Stimulated activated CD8-positive, alpha-beta memory T cell treated with anti-CD3 and anti-CD28 coated beads, Interleukin-7, amount 100 ng/mL, for 4 hours (primary cell): ENCODE measurements around the gene TNFSF8.

Experiments
- DNase-seq, 2 donors: peaks; one replicate each; pipeline ENCODE4 v3.0.0-alpha.2; 2020; ENCODE audit warnings: low read depth in 2 of 2

Gene TNFSF8

GRCh38 chr9:114936581-114936980 is 6.2 kb upstream of the TNFSF8 start:
- no peak for DNase-seq

GRCh38 chr9:114935119-114935518 is 4.7 kb upstream of the TNFSF8 start:
- no peak for DNase-seq

DNA sequence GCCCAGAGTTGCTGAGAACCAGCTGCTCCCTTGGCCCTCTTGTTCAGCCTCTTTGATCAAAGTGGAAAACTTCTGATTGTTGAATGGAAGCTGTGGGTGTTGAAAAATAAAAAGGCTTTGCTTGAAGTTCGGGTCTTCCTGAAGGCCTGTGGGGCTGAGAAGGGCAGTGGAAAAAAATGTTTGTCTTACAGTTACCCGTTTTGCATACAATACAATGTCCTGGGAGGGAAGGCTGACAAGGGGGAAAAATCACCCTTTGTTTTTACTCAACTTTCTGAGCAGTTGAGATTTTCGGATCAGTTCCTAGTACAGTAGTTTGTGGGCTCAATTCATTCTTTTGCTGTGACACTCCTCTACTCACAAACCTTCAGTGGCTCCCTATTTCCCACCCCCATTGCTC is 2.1 kb upstream of the TNFSF8 start:
- no peak for DNase-seq

DNA sequence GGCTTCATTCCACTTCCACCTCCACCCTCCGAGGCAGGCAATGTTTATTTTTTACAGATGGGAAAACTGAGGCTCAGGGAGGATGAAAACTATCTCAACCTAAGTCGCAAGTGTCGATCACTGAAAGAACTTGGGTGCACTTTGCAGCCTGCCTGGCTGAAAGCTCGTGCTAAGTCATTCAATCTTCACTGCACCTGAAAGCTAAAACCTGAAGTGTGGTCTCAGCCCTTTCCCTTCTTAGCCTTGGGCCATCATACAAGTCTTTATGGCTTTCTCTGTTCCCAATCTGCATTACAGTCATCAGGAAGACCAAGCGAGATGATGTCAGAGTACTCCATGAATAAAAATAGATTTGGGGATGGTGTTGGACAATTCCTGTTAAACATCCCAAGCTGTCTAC is 1.0 kb upstream of the TNFSF8 start:
- DNase-seq = no peak

GRCh38 chr9:114929201-114929600 is 1.2 kb downstream of the TNFSF8 start:
- no peak for DNase-seq

GRCh38 chr9:114928671-114929070 is 1.7 kb downstream of the TNFSF8 start:
- DNase-seq = no peak

GRCh38 chr9:114928136-114928535 is 2.3 kb downstream of the TNFSF8 start:
- DNase-seq = no peak

DNA sequence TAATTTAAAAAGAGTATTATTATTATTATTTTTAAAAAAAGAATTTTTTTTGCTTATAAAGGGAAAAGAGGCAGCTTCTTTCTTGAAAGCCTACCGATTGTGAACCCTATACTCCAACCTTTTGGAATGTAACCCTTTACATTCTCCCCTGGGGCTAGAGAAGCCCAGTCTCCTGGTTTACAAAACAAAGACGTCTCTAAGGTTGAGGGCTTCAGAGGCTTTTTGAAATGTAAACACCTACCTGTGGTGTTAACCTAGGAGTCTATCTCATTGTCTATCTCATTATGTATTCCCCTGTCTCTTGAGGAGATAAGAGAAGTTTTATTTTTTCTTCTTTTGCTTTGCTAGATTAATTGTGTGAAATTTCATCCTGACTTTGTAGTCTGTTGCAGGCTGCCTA is 4.7 kb downstream of the TNFSF8 start:
- DNase-seq = no peak

DNA sequence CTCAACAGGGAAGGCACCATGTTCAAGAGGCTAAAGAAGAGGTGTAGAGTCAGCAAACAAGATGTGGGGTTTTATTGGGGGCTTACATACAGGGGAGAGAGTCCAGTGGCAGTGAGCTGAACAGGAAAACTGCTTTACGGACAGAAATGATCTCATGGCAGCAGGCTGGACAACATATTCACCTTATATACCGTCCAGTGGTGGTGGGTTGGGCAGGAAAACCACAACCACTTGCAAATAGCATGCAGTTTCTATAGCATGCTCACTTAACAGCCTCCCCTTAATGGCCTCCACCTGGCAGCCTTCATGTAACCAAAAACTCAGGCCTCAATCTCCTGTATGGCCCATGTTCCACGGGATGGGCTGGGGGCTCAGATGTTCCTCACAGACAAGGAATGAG is 5.4 kb downstream of the TNFSF8 start:
- DNase-seq = no peak

DNA sequence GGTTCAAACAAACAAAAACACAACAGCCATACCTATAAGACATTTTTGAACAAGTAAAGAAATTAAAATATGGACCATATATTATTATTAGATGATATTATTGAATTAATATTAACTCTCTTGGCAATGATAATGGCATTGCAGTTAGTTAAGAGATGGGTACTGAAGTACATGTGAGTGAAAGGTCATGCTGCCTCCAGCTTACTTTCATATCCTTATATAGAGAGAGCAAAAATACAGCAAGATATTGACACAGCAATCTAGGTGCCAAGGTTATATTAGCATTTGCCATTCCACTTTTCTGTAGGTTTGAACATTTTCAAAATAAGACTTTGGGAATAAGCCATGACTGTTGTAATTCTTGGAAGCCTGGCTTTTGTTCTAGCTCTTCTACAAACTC is 6.1 kb downstream of the TNFSF8 start:
- DNase-seq = no peak

DNA sequence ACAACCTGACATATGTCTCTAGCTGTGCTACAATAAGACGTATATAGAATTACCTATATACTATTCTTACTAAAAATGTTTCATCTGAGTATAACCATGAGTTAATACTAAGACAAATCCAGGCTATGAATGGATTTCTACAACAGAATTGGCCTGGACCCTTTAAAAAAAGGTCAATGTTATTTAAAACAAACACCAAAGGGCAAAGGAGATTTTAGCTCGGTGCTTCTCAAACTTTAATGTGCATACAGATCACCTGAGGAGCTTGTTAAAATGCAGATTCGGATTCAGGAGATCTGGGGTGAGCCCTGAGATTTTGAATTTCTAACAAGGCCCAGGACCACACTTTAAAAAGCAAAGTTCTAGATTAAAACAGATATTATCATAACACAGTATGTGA is 6.5 kb downstream of the TNFSF8 start:
- DNase-seq = no peak

- no peak for DNase-seq
Observed at GRCh38 chr9:114921171-114921570, 9.2 kb downstream of the TNFSF8 start.

DNA sequence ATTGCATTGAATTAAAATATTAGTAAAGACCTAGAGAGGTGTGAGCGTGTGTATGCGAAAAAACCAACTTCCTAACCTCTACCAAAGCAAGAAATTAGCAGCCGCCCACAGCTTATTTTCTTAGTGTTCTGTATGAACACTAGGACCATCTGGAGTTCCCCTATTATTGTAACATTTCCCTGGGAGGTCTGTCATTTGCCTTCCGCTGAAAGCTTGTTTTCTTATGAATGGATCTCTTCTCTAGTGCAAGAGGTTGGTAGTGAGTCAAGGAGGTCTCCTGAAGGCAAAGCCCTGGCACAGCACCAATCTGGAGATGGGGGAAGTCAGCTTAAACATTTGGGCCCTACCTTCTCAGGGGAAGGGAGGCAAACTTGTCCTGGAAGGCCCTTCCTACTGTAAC is 10.8 kb downstream of the TNFSF8 start:
- DNase-seq = no peak

GRCh38 chr9:114916481-114916880 is 13.9 kb downstream of the TNFSF8 start:
- no peak for DNase-seq

GRCh38 chr9:114914139-114914538 is 16.3 kb downstream of the TNFSF8 start:
- no peak for DNase-seq

GRCh38 chr9:114913656-114914055 is 16.7 kb downstream of the TNFSF8 start:
- no peak for DNase-seq

- DNase-seq = no peak
Observed at GRCh38 chr9:114913217-114913616, 17.2 kb downstream of the TNFSF8 start.

DNA sequence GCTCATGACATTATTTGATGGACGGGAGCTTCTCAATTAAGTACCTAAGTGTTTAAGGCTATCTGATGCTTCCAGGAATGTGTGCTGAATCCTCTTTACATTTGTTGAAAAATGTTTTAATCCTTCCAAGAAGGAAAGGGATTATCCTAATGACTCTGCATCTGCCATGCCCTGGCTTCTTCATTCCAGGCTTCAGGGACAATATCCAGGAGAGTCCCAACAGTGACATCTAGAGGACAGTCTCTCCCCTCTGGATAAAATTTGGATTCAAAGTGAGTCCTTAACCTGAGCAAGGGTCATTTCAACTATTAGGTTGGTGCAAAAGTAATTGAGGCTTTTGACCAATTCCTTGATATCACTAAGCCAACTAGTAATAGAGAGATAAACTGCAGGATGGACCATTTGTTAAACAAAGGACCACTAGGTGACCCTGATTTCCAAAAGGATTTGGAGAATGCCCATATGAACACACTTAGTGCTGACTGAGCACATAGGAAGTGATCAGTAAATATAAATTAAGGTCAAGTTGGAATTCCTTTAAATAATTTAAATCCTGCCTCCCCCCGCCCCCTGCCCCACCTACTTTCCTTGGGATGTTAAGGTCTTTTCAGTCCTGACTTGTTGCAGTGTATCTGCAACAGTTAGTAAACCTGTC is 19.1 kb downstream of the TNFSF8 start:
- no peak for DNase-seq

GRCh38 chr9:114910541-114910940 is 19.9 kb downstream of the TNFSF8 start:
- DNase-seq = no peak

DNA sequence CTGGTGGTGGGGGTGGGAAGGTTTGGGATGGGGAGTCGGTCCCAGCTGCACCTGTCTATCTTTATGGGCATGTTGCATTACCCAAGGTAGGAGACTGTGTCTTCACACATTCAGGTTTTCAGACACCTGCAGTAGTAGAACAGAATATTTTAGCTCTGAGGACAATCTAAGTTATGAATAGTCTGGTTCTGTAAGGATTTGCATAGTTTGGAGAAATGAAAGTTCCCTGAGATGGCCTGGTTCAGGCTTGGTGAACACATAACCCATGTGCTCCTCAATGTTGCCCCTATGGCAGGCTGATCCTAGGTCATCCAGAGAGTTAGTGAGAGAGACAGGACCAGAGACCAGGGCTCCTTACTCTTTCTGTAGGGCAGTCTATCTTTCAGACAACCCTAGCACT is 20.7 kb downstream of the TNFSF8 start:
- no peak for DNase-seq

DNA sequence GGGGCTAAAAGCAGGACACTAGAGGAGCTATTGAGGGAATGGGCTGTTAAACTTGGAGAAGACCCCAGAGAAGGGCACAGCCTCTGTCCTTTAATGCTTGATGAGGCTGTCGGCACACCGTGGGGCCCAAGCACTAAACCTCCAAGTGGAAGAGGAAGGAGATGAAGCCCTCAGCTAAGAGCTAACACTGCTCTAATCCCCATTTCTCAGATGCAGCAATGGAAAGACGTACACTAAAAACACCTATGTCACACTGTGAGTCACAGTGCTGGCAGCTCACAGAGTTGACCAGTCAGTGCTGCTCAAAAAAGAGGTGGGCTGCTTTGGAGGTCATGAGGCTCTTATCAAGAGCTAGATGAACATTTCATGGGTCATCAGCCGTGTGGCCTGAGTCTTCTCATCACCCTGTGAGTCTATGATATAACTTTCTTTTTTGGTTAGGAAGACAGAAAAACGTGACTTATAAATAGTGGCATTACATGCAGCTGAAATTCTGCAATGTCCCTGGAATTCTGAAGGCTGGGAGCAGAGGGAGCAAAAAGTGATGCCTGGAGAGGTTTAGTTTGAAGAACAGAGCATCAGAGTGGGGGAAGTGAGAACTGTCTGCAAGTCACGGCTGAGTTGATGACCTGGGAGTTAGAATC is 21.5 kb downstream of the TNFSF8 start:
- no peak for DNase-seq

- no peak for DNase-seq
Observed at GRCh38 chr9:114908104-114908622, 22.2 kb downstream of the TNFSF8 start.

DNA sequence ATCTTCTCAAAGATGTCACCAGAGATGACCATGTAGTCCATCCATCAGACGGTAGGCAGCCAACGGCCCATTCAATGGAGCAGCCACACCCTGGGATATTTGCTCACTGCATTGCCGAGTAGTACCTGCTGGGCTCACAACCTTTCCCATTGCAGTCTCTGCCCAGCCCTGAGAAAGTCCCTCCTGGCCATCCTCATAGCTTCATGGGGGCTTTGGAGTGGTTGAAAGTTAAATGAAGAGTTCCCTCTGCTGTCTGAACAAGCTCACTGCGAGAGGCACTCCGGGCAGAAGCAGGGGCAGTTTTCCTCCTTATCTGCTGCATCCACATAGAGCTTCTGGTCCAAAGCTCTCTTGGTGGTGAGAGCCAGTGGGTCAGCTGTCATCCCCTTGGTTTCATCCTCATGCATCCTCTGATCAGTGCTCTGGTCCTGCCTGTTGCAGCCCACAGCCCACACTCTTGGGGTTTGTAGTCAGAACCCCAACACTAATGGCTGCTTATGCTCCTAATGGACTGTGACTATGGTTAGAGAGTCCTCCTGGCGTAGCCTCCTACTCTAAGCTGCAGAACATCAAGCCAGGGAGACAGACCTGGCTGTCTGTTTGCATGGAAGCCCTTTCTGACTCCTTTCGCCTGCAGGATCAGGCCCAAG is 23.3 kb downstream of the TNFSF8 start:
- no peak for DNase-seq
